OCI-LY3 (cell line): Measurements from ENCODE around the gene SYAP1.

Experiments used
- EZH2phosphoT487 ChIP-seq: fragments of 200-600 bp; shearing (Covaris generic); IDR thresholded peaks from 2 replicates; pipeline ENCODE4 v1.6.1; 2018; ENCODE audit warnings: antibody characterized with exemption, mixed run types, low read depth
- TF ChIP-seq, protein P1 (sequence below): fragments of 200-600, 300-600 bp; sonication (generic); IDR thresholded peaks from 2 replicates; pipeline ENCODE4 v1.5.1; 2014; ENCODE audit warnings: antibody characterized with exemption, low read length, low read depth

DNA sequence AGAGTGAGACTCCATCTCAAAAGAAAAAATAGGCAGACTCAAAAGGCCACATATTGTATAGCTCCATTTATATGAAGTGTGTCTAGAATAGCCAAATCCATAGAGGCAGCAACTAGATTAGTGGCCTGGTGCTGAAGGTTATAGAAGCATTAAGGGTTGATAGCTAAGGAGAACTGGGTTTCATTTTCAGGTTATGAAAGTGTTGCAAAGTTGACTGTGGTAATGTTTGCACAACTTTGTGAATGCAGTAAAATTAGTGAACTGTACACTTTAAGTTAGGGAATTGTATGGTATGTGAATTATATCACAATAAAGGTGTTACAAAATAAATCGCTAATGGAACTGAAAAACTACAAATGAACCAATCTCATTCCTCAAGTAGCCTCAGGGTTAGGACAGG lies 95.2 kb downstream of the SYAP1 start:
- TF ChIP-seq, protein P1, sequence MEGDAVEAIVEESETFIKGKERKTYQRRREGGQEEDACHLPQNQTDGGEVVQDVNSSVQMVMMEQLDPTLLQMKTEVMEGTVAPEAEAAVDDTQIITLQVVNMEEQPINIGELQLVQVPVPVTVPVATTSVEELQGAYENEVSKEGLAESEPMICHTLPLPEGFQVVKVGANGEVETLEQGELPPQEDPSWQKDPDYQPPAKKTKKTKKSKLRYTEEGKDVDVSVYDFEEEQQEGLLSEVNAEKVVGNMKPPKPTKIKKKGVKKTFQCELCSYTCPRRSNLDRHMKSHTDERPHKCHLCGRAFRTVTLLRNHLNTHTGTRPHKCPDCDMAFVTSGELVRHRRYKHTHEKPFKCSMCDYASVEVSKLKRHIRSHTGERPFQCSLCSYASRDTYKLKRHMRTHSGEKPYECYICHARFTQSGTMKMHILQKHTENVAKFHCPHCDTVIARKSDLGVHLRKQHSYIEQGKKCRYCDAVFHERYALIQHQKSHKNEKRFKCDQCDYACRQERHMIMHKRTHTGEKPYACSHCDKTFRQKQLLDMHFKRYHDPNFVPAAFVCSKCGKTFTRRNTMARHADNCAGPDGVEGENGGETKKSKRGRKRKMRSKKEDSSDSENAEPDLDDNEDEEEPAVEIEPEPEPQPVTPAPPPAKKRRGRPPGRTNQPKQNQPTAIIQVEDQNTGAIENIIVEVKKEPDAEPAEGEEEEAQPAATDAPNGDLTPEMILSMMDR, result no peak
- TF ChIP-seq EZH2phosphoT487, result no peak
